ENCODE data around the gene HCRT. TPM values are rescaled to one million over a fixed set of nuclear protein-coding genes. Genes with fewer than 3 reads are reported as not detected.

HCRT gene
- total RNA-seq: not detected in 2 replicates

GRCh38 chr17:42184713-42185620, at the start of gene HCRT:
Gene HCRT, minus strand, starts transcription at chr17:42185452. Its CDS starts 87 bp downstream, at chr17:42185365.

DNA sequence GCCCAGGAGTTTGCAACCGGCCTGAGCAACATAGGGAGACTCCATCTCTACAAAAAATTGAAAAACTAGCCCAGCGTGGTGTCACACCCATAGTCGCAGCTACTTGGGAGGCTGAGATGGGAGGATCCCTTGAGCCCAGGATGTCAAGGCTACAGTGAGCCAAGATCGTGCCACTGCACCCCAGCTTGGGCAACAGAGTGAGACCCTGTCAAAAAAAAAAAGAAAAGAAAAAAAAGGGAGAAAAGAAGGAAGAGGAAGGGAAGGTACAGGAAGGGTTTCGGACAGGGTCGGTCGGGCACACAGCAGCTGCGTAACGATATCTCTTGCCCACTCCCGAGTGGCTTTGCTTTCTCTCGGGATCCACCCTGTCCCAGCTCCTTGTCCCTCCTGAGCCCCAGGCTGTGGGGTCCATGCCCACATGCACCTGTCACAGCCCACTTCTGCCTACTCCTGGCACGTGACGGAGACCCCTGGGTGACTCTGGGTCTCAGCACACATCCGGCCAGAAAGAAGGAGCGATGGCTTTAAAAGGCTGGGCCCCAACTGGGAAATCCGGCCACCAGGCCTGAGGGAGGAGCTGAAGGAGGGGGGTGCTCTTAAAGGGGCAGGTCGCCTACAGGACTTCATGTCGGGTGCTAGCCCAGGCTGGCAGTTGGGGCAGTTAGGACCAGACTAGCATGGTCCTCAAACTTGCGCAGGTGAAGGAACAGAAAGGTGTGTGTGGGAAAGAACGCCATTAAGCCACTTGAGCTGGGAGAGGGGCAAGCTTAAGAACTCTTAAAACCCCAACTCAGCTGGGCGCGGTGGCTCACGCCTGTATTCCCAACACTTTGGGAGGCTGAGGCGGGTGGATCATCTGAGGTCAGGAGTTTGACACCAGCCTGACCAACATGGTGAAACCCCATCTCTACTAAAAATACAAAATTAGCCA, 9.0 kb upstream of the HCRT start, which contains the start of gene GHDC:
Gene GHDC (minus strand): TSS at position 526 of the 931 bp plus-strand sequence. CDS start 913 bp downstream, outside the sequence.

GRCh38 chr17:42180922-42181850, 4.1 kb downstream of the HCRT start, which contains the start of gene KCNH4:
Gene KCNH4, minus strand, starts transcription at chr17:42181142. Its CDS starts 197 bp downstream, at chr17:42180945.

Other genes with a start within 250 kb of the HCRT start
- 22.0 and 36.4 TPM in 2 replicates for gene CNP, start 218.7 kb downstream of the HCRT start, total RNA-seq
- gene DNAJC7, start 168.0 kb downstream of the HCRT start, total RNA-seq: 41.1 and 48.0 TPM in 2 replicates
- gene NKIRAS2, start 165.4 kb downstream of the HCRT start, total RNA-seq: 17.9 and 23.4 TPM in 2 replicates
- gene C17orf113, start 134.9 kb downstream of the HCRT start, total RNA-seq: 0.48 and 0.64 TPM in 2 replicates
- under 0.01 TPM in 1 of 2 replicates, not detected in the other for gene ZNF385C, start 87.0 kb downstream of the HCRT start, total RNA-seq
- gene DHX58, start 72.7 kb downstream of the HCRT start, total RNA-seq: 6.0 and 10.8 TPM in 2 replicates
- gene KAT2A, start 64.1 kb downstream of the HCRT start, total RNA-seq: 10.9 and 12.5 TPM in 2 replicates
- gene HSPB9, start 62.6 kb downstream of the HCRT start, total RNA-seq: not detected in 2 replicates
- 48.2 and 67.5 TPM in 2 replicates for gene RAB5C, start 30.5 kb downstream of the HCRT start, total RNA-seq
- gene KCNH4, start 4.3 kb downstream of the HCRT start, total RNA-seq: 0.21 TPM in 1 of 2 replicates, not detected in the other
- gene GHDC, start 9.0 kb upstream of the HCRT start, total RNA-seq: 11.3 and 12.8 TPM in 2 replicates
- 15.4 and 17.7 TPM in 2 replicates for gene STAT5B, start 90.9 kb upstream of the HCRT start, total RNA-seq
- 1.3 and 17.4 TPM in 2 replicates for gene STAT5A, start 103.0 kb upstream of the HCRT start, total RNA-seq
- 63.9 and 76.6 TPM in 2 replicates for gene STAT3, start 203.0 kb upstream of the HCRT start, total RNA-seq
- 85.0 and 210 TPM in 2 replicates for gene CAVIN1, start 237.8 kb upstream of the HCRT start, total RNA-seq